Right renal cortex interstitium (tissue), 3 donors: ENCODE data around the gene BLOC1S6. TPM values are rescaled to one million over a fixed set of nuclear protein-coding genes. Genes with fewer than 3 reads are reported as not detected.

Experiments
- polyA plus RNA-seq, 3 donors: library from polyadenylated mRNA; unstranded; fragments of 120-200 nt; gene quantifications; one replicate each; pipeline ENCODE4 v1.2.1, GENCODE V29; 2013; ENCODE audit not compliant: insufficient read length in 3 of 3

The BLOC1S6 gene
- polyA plus RNA-seq, 3 donors: 44.6 to 50.4 (median 49.8) TPM

Other genes with a start within 250 kb of the BLOC1S6 start
- 100 to 1,000 TPM; 213 to 323 (median 246) TPM for gene GATM, start 208.8 kb upstream of the BLOC1S6 start, polyA plus RNA-seq
- 1 to 10 TPM; 8.1 to 8.5 (median 8.3) TPM for gene SLC30A4, start 64.6 kb upstream of the BLOC1S6 start, polyA plus RNA-seq
- 10 to 100 TPM; 25.8 to 29.1 (median 28.7) TPM for gene SQOR, start 47.6 kb downstream of the BLOC1S6 start, polyA plus RNA-seq